GM12878 (cell line): ENCODE measurements around the gene ZNF619. TPM values are rescaled to one million over a fixed set of nuclear protein-coding genes. Genes with fewer than 3 reads are reported as not detected.

ENCODE experiments used
- ATAC-seq: fragments of 200-7000 bp; cut with Tn5 transposase; 3 replicates; pipeline ENCODE4 v1.9.1; 2020; ENCODE audit warnings: mild to moderate bottlenecking, moderate library complexity
- BruUV-seq: library from RNA; stranded (reverse); fragments of 400-500 nt; replicated peaks from 2 replicates; lab custom pipeline; 2021; lab: Mats Ljungman, UMichigan
- CTCF ChIA-PET: fragments of 300-600 bp; sonication (Branson Sonifier 250); formaldehyde crosslinking; extraction: SDS; loops from one replicate; lab custom pipeline; 2021; ENCODE audit warnings: inconsistent platforms; lab: Yijun Ruan, JAX
- POLR2A ChIA-PET: fragments of 350-600 bp; formaldehyde crosslinking; extraction: SDS; loops from one replicate; lab custom pipeline; 2021; ENCODE audit warnings: inconsistent platforms; lab: Charles Lee
- RAD21 ChIA-PET: fragments of 300-600 bp; sonication (Branson Sonifier 250); formaldehyde crosslinking; loops from one replicate; lab custom pipeline; 2023; ENCODE audit warnings: antibody characterized with exemption; ENCODE audit not compliant: unreplicated experiment; lab: Charles Lee
- SMC1A ChIA-PET: fragments of 300-600 bp; sonication (Branson Sonifier 250); formaldehyde crosslinking; loops from one replicate; lab custom pipeline; 2023; ENCODE audit not compliant: unreplicated experiment, uncharacterized antibody; lab: Charles Lee
- DNase-seq: peaks from one replicate; pipeline ENCODE4 v3.0.0-alpha.2; 2011; ENCODE audit warnings: low read depth, low spot score
- FAIRE-seq: peaks from 3 replicates; lab custom pipeline; 2011; peaks lifted over from hg19 to GRCh38; lab: Jason Lieb, UNC
- H2AFZ ChIP-seq: 2 replicates; pipeline ENCODE4 v1.6.0; 2011; ENCODE audit warnings: low read depth, low read length, control low read depth; ENCODE audit not compliant: control insufficient read depth
- H3K27ac ChIP-seq: 2 replicates; pipeline ENCODE4 v1.5.1; 2011; ENCODE audit warnings: control low read depth; ENCODE audit not compliant: control insufficient read depth, insufficient read depth
- H3K27me3 ChIP-seq, 2 experiments: replicated peaks in 1 of 2; 2 replicates each; pipeline versions ENCODE4 v1.6.0 to v1.6.1; 2011; ENCODE audit warnings: low read length in 1 of 2; ENCODE audit not compliant: control insufficient read depth in 2 of 2, insufficient read depth in 2 of 2
- H3K36me3 ChIP-seq, 2 experiments: 2 replicates each; pipeline ENCODE4 v1.5.1; 2011; ENCODE audit warnings: low read length in 1 of 2; ENCODE audit not compliant: control insufficient read depth in 2 of 2, insufficient read depth in 2 of 2
- H3K4me1 ChIP-seq: 2 replicates; pipeline ENCODE4 v1.6.1; 2011; ENCODE audit warnings: mild to moderate bottlenecking, low read length, moderate library complexity, mixed read lengths; ENCODE audit not compliant: control insufficient read depth, insufficient read depth
- H3K4me2 ChIP-seq: 2 replicates; pipeline ENCODE4 v1.6.0; 2011; ENCODE audit warnings: control low read depth; ENCODE audit not compliant: control insufficient read depth, insufficient read depth
- H3K4me3 ChIP-seq: fragments of 200-600 bp; sonication (generic); 2 replicates; pipeline ENCODE4 v1.5.1; 2016
- H3K79me2 ChIP-seq: 2 replicates; pipeline ENCODE4 v1.6.0; 2011; ENCODE audit warnings: low read length; ENCODE audit not compliant: control insufficient read depth, insufficient read depth
- H3K9ac ChIP-seq: 2 replicates; pipeline ENCODE4 v1.8.0; 2011; ENCODE audit warnings: low read length, control low read depth, mixed read lengths; ENCODE audit not compliant: control insufficient read depth, insufficient read depth
- H3K9me3 ChIP-seq: replicated peaks from 3 replicates; pipeline ENCODE4 v1.5.1; 2011; ENCODE audit warnings: mild to moderate bottlenecking, low read length; ENCODE audit not compliant: control insufficient read depth, insufficient read depth
- H4K20me1 ChIP-seq: 2 replicates; pipeline ENCODE4 v1.6.0; 2011; ENCODE audit not compliant: control insufficient read depth, insufficient read depth
- E2F4 ChIP-seq: IDR thresholded peaks from 2 replicates; pipeline ENCODE4 v1.6.1; 2012; ENCODE audit warnings: low read depth, low read length, improper control_type of control experiment
- EP300 ChIP-seq, 2 experiments: fragments of 150-350 bp in 1 of 2; IDR thresholded peaks; 2 replicates each; pipeline ENCODE4 v1.6.1; 2011 to 2012; ENCODE audit warnings: low read depth in 2 of 2, low read length in 2 of 2, borderline replicate concordance in 1 of 2, improper control_type of control experiment in 1 of 2, inconsistent platforms in 1 of 2; ENCODE audit not compliant: control insufficient read depth in 1 of 2
- HDAC6 ChIP-seq: fragments of 200-600 bp; sonication (generic); IDR thresholded peaks from one replicate; pipeline ENCODE4 v1.8.0; 2017; ENCODE audit warnings: antibody characterized with exemption; ENCODE audit not compliant: unreplicated experiment
- HDGF ChIP-seq: fragments of 450-650 bp; IDR thresholded peaks from 2 replicates; pipeline ENCODE4 v1.6.1; 2016; ENCODE audit warnings: antibody characterized with exemption
- HSF1 ChIP-seq: fragments of 150-350 bp; IDR thresholded peaks from 2 replicates; pipeline ENCODE4 v1.6.1; 2014; ENCODE audit warnings: mild to moderate bottlenecking, low read depth, low read length
- IKZF1 ChIP-seq: fragments of 450-650 bp; conservative IDR thresholded peaks from 2 replicates; pipeline ENCODE4 v1.6.1; 2017; ENCODE audit warnings: antibody characterized with exemption, mild to moderate bottlenecking
- KAT2A ChIP-seq: conservative IDR thresholded peaks from 2 replicates; pipeline ENCODE4 v1.6.1; 2011; ENCODE audit warnings: low read depth, low read length; ENCODE audit not compliant: control insufficient read depth
- KLF5 ChIP-seq: fragments of 450-650 bp; IDR thresholded peaks from 2 replicates; pipeline ENCODE4 v1.6.1; 2014; ENCODE audit warnings: mild to moderate bottlenecking; ENCODE audit not compliant: partially characterized antibody
- MTA3 ChIP-seq: IDR thresholded peaks from 2 replicates; pipeline ENCODE4 v1.6.1; 2012; ENCODE audit warnings: low read length, inconsistent platforms, borderline replicate concordance
- NR2F1 ChIP-seq: fragments of 450-650 bp; conservative IDR thresholded peaks from 2 replicates; pipeline ENCODE4 v1.6.1; 2017; ENCODE audit warnings: mild to moderate bottlenecking
- PBX3 ChIP-seq: IDR thresholded peaks from 2 replicates; pipeline ENCODE4 v1.6.1; 2011; ENCODE audit warnings: mild to moderate bottlenecking, low read depth, low read length, moderate library complexity; ENCODE audit not compliant: insufficient replicate concordance
- RAD51 ChIP-seq: fragments of 450-650 bp; IDR thresholded peaks from 2 replicates; pipeline ENCODE4 v1.6.1; 2016; ENCODE audit warnings: moderate library complexity, mild to moderate bottlenecking, inconsistent platforms
- SIN3A ChIP-seq: IDR thresholded peaks from 2 replicates; pipeline ENCODE4 v1.6.1; 2012; ENCODE audit warnings: low read depth, low read length, improper control_type of control experiment
- SREBF1 ChIP-seq: IDR thresholded peaks from 2 replicates; pipeline ENCODE4 v1.6.1; 2012; ENCODE audit warnings: mild to moderate bottlenecking, low read length
- TCF7 ChIP-seq: IDR thresholded peaks from 2 replicates; pipeline ENCODE4 v1.6.1; 2014; ENCODE audit warnings: antibody characterized with exemption, borderline replicate concordance
- YBX1 ChIP-seq: fragments of 450-650 bp; IDR thresholded peaks from 2 replicates; pipeline ENCODE4 v1.6.1; 2016; ENCODE audit warnings: antibody characterized with exemption
- ZNF217 ChIP-seq: fragments of 450-650 bp; IDR thresholded peaks from 2 replicates; pipeline ENCODE4 v1.6.1; 2017; ENCODE audit warnings: antibody characterized with exemption, mild to moderate bottlenecking
- in situ Hi-C: fragments of 300-500 bp; cut with MboI; formaldehyde crosslinking; loops from 9 replicates; pipeline ENCODE4 v1.14.3; 2018; ENCODE audit warnings: mixed read lengths
- intact Hi-C: fragments of 100-400 bp; cut with micrococcal nuclease; formaldehyde crosslinking; loops from one replicate; pipeline ENCODE4 v1.14.2; 2022; ENCODE audit not compliant: unreplicated experiment
- polyA plus RNA-seq, 11 experiments: library from polyadenylated mRNA; depleted of rRNA in 4 of 11; unstranded in 6 of 11; stranded (reverse) in 5 of 11; fragments of >200 nt; fragmentation: Nextera tagmentation in 4 of 11; fragmentation: Illumina TruSeq in 1 of 11; extraction: Ambion mirVana in 4 of 11; extraction: Trizol in 1 of 11; gene quantifications; 1 replicate in 1 of 11; 2 replicates in 10 of 11; pipeline versions ENCODE4 v1.2.1 to v1.2.3, GENCODE V29; 2011 to 2016; ENCODE audit warnings: inconsistent platforms in 2 of 11, missing spikeins in 2 of 11, low read depth in 1 of 11
- total RNA-seq, 4 experiments: library from RNA; depleted of rRNA in 3 of 4; stranded (reverse); fragments of >200 nt in 3 of 4; fragmentation: Illumina TruSeq in 1 of 4; extraction: Trizol in 1 of 4; gene quantifications; 2 replicates each; pipeline versions ENCODE4 v1.2.1 to v1.2.3, GENCODE V29; 2013 to 2021
- TF ChIP-seq, protein P1 (sequence below): fragments of 450-650 bp; IDR thresholded peaks from 2 replicates; pipeline ENCODE4 v1.6.1; 2018; ENCODE audit warnings: borderline replicate concordance, mild to moderate bottlenecking; ENCODE audit not compliant: partially characterized antibody
- TF ChIP-seq, protein P2 (sequence below): IDR thresholded peaks from 2 replicates; pipeline ENCODE4 v1.6.1; 2011; ENCODE audit warnings: low read depth, mild to moderate bottlenecking, low read length, moderate library complexity, borderline replicate concordance; ENCODE audit errors: extremely low read depth

The ZNF619 gene
- total and polyA plus RNA-seq, 10 of the 15 experiments (the other 5 are each of a cell fraction or from before 2014, with no cell fraction given), result 0.42 to 7.5 (median 3.7) TPM

GRCh38 chr3:40534283-40534682 is 57.4 kb downstream of the ZNF619 start:
- DNase-seq (no peak), FAIRE-seq (no peak), ATAC-seq (no peak)
- Histone ChIP-seq H4K20me1 (no peaks in the 10 kb centered on the region), H3K27ac (no peak overlapping the region), H3K27me3 (no peaks in the 10 kb centered on the region), H3K79me2 (no peaks in the 10 kb centered on the region), H2AFZ (no peak overlapping the region), H3K4me2 (no peak overlapping the region), H3K9me3 (peaks cover 2% of the 10 kb centered on the region; the same call in 1 of the 3 replicates), H3K36me3 (peaks cover 6 to 15% of the 10 kb centered on the region in 2 experiments), H3K4me3 (no peak overlapping the region), H3K4me1 (no peaks in the 10 kb centered on the region), H3K9ac (no peak overlapping the region)
- ChIA-PET SMC1A (interaction anchor here (1.1 kb wide), 1 partner anchor 9 kb away, joined by 3 read pairs; no protein-coding TSS in a partner anchor), POLR2A (interaction anchor here (0.7 kb wide), 1 partner anchor 56 kb away, joined by 3 read pairs; no protein-coding TSS in a partner anchor), RAD21 (no interaction called here), CTCF (interaction anchor here (1.5 kb wide), 1 partner anchor 8 kb away, joined by 5 read pairs; no protein-coding TSS in a partner anchor)
- intact Hi-C loops (no loop called here), in situ Hi-C loops (no loop called here)
- no TSS peak for BruUV-seq
- TF ChIP-seq SREBF1 (no peak), HDAC6 (no peak), PBX3 (no peak), KAT2A (no peak), TCF7 (no peak), HDGF (no peak), IKZF1 (no peak), NR2F1 (no peak), KLF5 (no peak), ZNF217 (no peak), RAD51 (no peak), YBX1 (no peak), E2F4 (no peak), MTA3 (no peak), HSF1 (no peak), SIN3A (no peak), EP300 (IDR thresholded peaks at IDR 0.05; ENCODE audit: borderline replicate concordance in 1 of 2, control insufficient read depth in 1 of 2, low read depth in 2 of 2, low read length in 2 of 2) (no peak)
- TF ChIP-seq, protein P1, sequence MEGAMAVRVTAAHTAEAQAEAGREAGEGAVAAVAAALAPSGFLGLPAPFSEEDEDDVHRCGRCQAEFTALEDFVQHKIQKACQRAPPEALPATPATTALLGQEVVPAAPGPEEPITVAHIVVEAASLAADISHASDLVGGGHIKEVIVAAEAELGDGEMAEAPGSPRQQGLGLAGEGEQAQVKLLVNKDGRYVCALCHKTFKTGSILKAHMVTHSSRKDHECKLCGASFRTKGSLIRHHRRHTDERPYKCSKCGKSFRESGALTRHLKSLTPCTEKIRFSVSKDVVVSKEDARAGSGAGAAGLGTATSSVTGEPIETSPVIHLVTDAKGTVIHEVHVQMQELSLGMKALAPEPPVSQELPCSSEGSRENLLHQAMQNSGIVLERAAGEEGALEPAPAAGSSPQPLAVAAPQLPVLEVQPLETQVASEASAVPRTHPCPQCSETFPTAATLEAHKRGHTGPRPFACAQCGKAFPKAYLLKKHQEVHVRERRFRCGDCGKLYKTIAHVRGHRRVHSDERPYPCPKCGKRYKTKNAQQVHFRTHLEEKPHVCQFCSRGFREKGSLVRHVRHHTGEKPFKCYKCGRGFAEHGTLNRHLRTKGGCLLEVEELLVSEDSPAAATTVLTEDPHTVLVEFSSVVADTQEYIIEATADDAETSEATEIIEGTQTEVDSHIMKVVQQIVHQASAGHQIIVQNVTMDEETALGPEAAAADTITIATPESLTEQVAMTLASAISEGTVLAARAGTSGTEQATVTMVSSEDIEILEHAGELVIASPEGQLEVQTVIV, result no peak
- TF ChIP-seq, protein P2, sequence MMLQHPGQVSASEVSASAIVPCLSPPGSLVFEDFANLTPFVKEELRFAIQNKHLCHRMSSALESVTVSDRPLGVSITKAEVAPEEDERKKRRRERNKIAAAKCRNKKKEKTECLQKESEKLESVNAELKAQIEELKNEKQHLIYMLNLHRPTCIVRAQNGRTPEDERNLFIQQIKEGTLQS, result no peak
